ENCODE measurements around the gene YAE1. TPM values are rescaled to one million over a fixed set of nuclear protein-coding genes. Genes with fewer than 3 reads are reported as not detected.

YAE1 gene
- total RNA-seq, 4 donors from 2014 or later = 1.4 to 22.9 (median 13.3) TPM

- H3K36me3 ChIP-seq = peaks cover 0 to 17% (median 0%) of the 10 kb centered on the region in 4 donors
- WGBS, 2 donors (ENCODE audit: low coverage in 1 of 2) = 98% methylated on average over 2 of the region's 2 CpGs; no CpG with 5 or more reads in 1 of the 2 donors
- H3K27me3 ChIP-seq = no peaks in the 10 kb centered on the region
- no peak overlapping the region for H3K27ac ChIP-seq
- in situ Hi-C loops (cut with MboI; ENCODE audit: low pct_ligation_motif_present in 1 of 4, low pct_unique_long_range_greater_than_20kb in 1 of 4, low sequenced_read_pairs in 3 of 4) = loop anchor here in 1 of 4 donors (25.0 kb wide), 1 partner anchor 462 kb away; no protein-coding TSS in a partner anchor
- H3K9me3 ChIP-seq = no peaks in the 10 kb centered on the region
- H3K4me3 ChIP-seq = no peak overlapping the region
- intact Hi-C loops (cut with DNase I; ENCODE audit: low total_unique reads) = loop anchor here (5.0 kb wide), 1 partner anchor 172 kb away; no protein-coding TSS in a partner anchor
- no peak for TF ChIP-seq POLR2AphosphoS5 (IDR thresholded peaks at IDR 0.05)
- no peak for TF ChIP-seq CTCF (IDR thresholded peaks at IDR 0.05)
- no peak for TF ChIP-seq POLR2A (IDR thresholded peaks at IDR 0.05)
- TF ChIP-seq EP300 (IDR thresholded peaks at IDR 0.05; ENCODE audit: low read depth) = no peak
- no peak for DNase-seq
- no peaks in the 10 kb centered on the region for H3K4me1 ChIP-seq
These were observed 8.6 kb downstream of the YAE1 start for GRCh38 chr7:39574673-39575349.

GRCh38 chr7:39577229-39577874, 11.1 kb downstream of the YAE1 start:
- intact Hi-C loops (cut with DNase I; ENCODE audit: low total_unique reads) = loop anchor here (5.0 kb wide), 1 partner anchor 170 kb away; no protein-coding TSS in a partner anchor
- in situ Hi-C loops (cut with MboI; ENCODE audit: low pct_ligation_motif_present in 1 of 4, low pct_unique_long_range_greater_than_20kb in 1 of 4, low sequenced_read_pairs in 3 of 4) = loop anchor here in 1 of 4 donors (25.0 kb wide), 1 partner anchor 460 kb away; no protein-coding TSS in a partner anchor
- Histone ChIP-seq H3K4me3 (no peak overlapping the region), H3K27ac (no peak overlapping the region), H3K27me3 (no peaks in the 10 kb centered on the region), H3K36me3 (peaks cover 0 to 2% (median 0%) of the 10 kb centered on the region in 4 donors), H3K4me1 (peaks cover 0 to 4% (median 0%) of the 10 kb centered on the region in 4 donors), H3K9me3 (no peaks in the 10 kb centered on the region)
- TF ChIP-seq POLR2A (IDR thresholded peaks at IDR 0.05) (no peak), CTCF (IDR thresholded peaks at IDR 0.05) (no peak), EP300 (IDR thresholded peaks at IDR 0.05; ENCODE audit: low read depth) (no peak), POLR2AphosphoS5 (IDR thresholded peaks at IDR 0.05) (no peak)
- 95% methylated on average over 24 of the region's 27 CpGs; no CpG with 5 or more reads in 1 of the 2 donors for WGBS, 2 donors (ENCODE audit: low coverage in 1 of 2)
- DNase-seq = no peak

- Histone ChIP-seq H3K27ac (no peak overlapping the region), H3K27me3 (no peaks in the 10 kb centered on the region), H3K9me3 (no peaks in the 10 kb centered on the region), H3K36me3 (no peaks in the 10 kb centered on the region), H3K4me1 (peaks cover 0 to 4% (median 0%) of the 10 kb centered on the region in 4 donors), H3K4me3 (no peak overlapping the region)
- intact Hi-C loops (cut with DNase I; ENCODE audit: low total_unique reads) (no loop called here), in situ Hi-C loops (cut with MboI; ENCODE audit: low pct_ligation_motif_present in 1 of 4, low pct_unique_long_range_greater_than_20kb in 1 of 4, low sequenced_read_pairs in 3 of 4) (loop anchor here (5.0 to 25.0 kb wide), 3 partner anchors 154 to 457 kb away; no protein-coding TSS in a partner anchor)
- peak; percentile 85 for DNase-seq
- WGBS, 2 donors (ENCODE audit: low coverage in 1 of 2) = 17 to 21% methylated on average over 6 to 8 of the region's 8 CpGs
- peak; percentile 81 to 93 (median 85) for TF ChIP-seq CTCF (IDR thresholded peaks at IDR 0.05)
- no peak for TF ChIP-seq EP300 (IDR thresholded peaks at IDR 0.05; ENCODE audit: low read depth)
- TF ChIP-seq POLR2AphosphoS5 (IDR thresholded peaks at IDR 0.05) = peak in 1 of 3 donors; percentile 17
These were observed 14.1 kb downstream of the YAE1 start for GRCh38 chr7:39580149-39580874.

GRCh38 chr7:39582536-39582935, 16.3 kb downstream of the YAE1 start:
- no peaks in the 10 kb centered on the region for H3K36me3 ChIP-seq
- no peaks in the 10 kb centered on the region for H3K27me3 ChIP-seq
- no peaks in the 10 kb centered on the region for H3K9me3 ChIP-seq
- WGBS, 2 donors (ENCODE audit: low coverage in 1 of 2) = 92 to 100% methylated on average over 2 of the region's 2 CpGs
- DNase-seq = no peak
- H3K27ac ChIP-seq = no peak overlapping the region
- peaks cover 0 to 4% (median 0%) of the 10 kb centered on the region in 4 donors for H3K4me1 ChIP-seq
- no peak for TF ChIP-seq CTCF (IDR thresholded peaks at IDR 0.05)
- intact Hi-C loops (cut with DNase I; ENCODE audit: low total_unique reads) = no loop called here
- in situ Hi-C loops (cut with MboI; ENCODE audit: low pct_ligation_motif_present in 1 of 4, low pct_unique_long_range_greater_than_20kb in 1 of 4, low sequenced_read_pairs in 3 of 4) = loop anchor here (5.0 to 25.0 kb wide), 3 partner anchors 152 to 455 kb away; no protein-coding TSS in a partner anchor
- no peak overlapping the region for H3K4me3 ChIP-seq

Data from transverse colon (tissue), 4 donors.